BJ (cell line): Measurements from ENCODE around the gene SHISAL1. TPM values are rescaled to one million over a fixed set of nuclear protein-coding genes. Genes with fewer than 3 reads are reported as not detected.

ENCODE experiments used
- CTCF ChIA-PET: fragments of 350-600 bp; formaldehyde crosslinking; extraction: SDS; loops from one replicate; lab custom pipeline; 2021; ENCODE audit warnings: antibody characterized with exemption, inconsistent platforms; lab: Yijun Ruan, JAX
- POLR2A ChIA-PET: fragments of 300-600 bp; sonication (Branson Sonifier 250); formaldehyde crosslinking; extraction: SDS; loops from one replicate; lab custom pipeline; 2021; ENCODE audit warnings: antibody characterized with exemption; lab: Charles Lee
- DNase-seq: peaks from one replicate; pipeline ENCODE4 v3.0.0-alpha.2; 2011; ENCODE audit warnings: low read depth
- H3K27me3 ChIP-seq: 2 replicates; pipeline ENCODE4 v1.6.0; 2011; ENCODE audit warnings: low read length; ENCODE audit not compliant: control insufficient read depth, insufficient read depth
- H3K36me3 ChIP-seq: 2 replicates; pipeline ENCODE4 v1.5.1; 2011; ENCODE audit warnings: low read length; ENCODE audit not compliant: control insufficient read depth, insufficient read depth
- H3K4me3 ChIP-seq: 2 replicates; pipeline ENCODE4 v1.5.1; 2011; ENCODE audit warnings: low read depth, mild to moderate bottlenecking, control low read depth, low read length
- CTCF ChIP-seq: IDR thresholded peaks from 2 replicates; pipeline ENCODE4 v1.5.1; 2011; ENCODE audit warnings: low read depth, mild to moderate bottlenecking, control low read depth, inconsistent platforms, low read length, moderate library complexity; ENCODE audit not compliant: insufficient read depth
- polyA plus RNA-seq: library from polyadenylated mRNA; depleted of rRNA; stranded (reverse); fragments of >200 nt; gene quantifications from 2 replicates; pipeline ENCODE4 v1.2.3, GENCODE V29; 2011

SHISAL1 gene
- polyA plus RNA-seq, 1 experiment, result 0.34 TPM

- POLR2A ChIA-PET, result no interaction called here
- Histone ChIP-seq H3K4me3 (no peak overlapping the region), H3K27me3 (peaks cover 2% of the 10 kb centered on the region), H3K36me3 (no peaks in the 10 kb centered on the region)
- TF ChIP-seq CTCF, result no peak
- DNase-seq, result no peak
- CTCF ChIA-PET, result no interaction called here
Observed at GRCh38 chr22:44214187-44214586, 98.6 kb downstream of the SHISAL1 start.

GRCh38 chr22:44213489-44214043 lies 99.2 kb downstream of the SHISAL1 start:
- H3K4me3 ChIP-seq, result no peak overlapping the region
- POLR2A ChIA-PET, result no interaction called here
- no peak for TF ChIP-seq CTCF
- CTCF ChIA-PET, result no interaction called here
- H3K27me3 ChIP-seq, result peaks cover 2% of the 10 kb centered on the region
- DNase-seq, result no peak
- H3K36me3 ChIP-seq, result no peaks in the 10 kb centered on the region

DNA sequence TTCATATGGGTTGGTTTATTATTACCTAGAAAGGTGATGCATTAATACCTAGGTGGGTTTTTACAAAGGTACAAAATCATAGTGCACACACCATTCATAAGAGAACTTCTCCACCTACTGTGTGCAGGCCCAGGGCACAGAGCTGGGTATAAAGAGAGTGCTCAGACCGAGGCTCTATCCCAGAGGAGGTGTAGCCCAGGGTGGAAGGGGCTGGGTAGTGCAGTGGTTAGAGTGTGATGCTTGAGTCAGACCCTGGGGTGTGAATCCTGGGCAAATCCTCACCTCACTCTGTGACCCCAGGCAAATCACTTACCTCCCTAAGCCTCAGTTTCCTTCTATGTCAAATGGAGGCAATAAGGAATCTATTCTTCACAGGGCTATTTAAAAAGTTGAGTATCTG lies 99.8 kb downstream of the SHISAL1 start:
- no peaks in the 10 kb centered on the region for H3K36me3 ChIP-seq
- no peak overlapping the region for H3K4me3 ChIP-seq
- DNase-seq, result no peak
- TF ChIP-seq CTCF, result no peak
- ChIA-PET POLR2A (no interaction called here), CTCF (no interaction called here)
- H3K27me3 ChIP-seq, result peaks cover 2% of the 10 kb centered on the region

DNA sequence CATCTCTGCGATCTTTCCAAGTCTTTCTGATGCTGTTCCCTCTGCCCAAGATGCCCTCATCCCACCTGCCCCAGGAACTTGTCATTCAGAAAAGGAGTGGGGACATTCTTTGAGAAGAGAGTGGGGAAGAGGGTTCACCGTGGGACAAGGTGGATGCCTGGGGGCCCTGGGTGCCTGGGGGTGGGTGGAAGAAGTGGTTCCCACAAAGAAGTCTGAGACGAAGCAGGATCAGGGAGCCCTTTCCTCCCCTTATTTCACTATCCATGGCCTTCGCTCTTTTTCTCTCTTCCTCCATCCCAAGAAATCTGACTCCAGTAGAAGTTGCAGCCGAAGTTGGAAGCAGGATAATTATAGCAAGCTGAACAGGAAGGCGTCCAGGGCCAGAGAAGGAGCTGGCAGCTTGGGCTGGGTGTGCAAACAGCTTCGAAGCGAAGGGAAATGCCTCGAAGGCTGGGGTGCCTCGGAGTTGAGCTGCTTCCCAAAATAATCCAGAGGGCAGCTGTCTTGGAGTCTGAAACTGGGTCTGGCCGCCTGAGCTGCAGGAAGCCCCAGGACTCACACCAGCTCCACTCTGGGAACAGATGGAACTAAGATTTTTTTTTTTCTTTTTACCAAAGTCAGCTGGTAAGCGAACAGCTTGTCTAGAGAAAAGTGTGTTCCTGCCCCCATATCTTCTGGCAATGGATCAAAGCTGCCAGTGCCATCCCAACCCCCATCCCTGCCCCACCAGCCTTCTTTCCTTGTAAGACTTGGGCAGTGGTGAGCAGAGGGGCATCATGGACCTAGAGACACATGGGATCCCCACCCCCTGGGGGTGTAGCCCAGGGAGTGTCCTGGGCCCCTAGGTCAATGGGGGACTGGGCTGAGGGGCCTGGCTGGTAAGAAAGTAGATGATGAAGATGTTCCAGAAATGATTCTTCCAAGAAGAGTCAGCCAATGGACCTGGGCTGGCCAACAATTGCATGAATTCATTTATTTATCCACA lies 100.5 kb downstream of the SHISAL1 start:
- H3K4me3 ChIP-seq, result no peak overlapping the region
- no peak for DNase-seq
- ChIA-PET CTCF (interaction anchor here (0.7 kb wide), 1 partner anchor 10 kb away, joined by 3 read pairs; no protein-coding TSS in a partner anchor), POLR2A (interaction anchor here (0.7 to 1.0 kb wide), 2 partner anchors 10 to 32 kb away, joined by 3 read pairs; partner anchors contain the start of gene PARVG)
- no peaks in the 10 kb centered on the region for H3K36me3 ChIP-seq
- H3K27me3 ChIP-seq, result peaks cover 2% of the 10 kb centered on the region
- no peak for TF ChIP-seq CTCF
